Urothelium cell line (cell line): ENCODE data around the gene EFTUD2.
"Not testable (repeated sequence)": the region's sequence is repeated elsewhere in the genome, so short reads cannot be mapped to it uniquely, and the experiment has no call there.

Source experiments
- DNase-seq: peaks from one replicate; pipeline ENCODE4 v3.0.0; 2011; ENCODE audit warnings: low spot score, mixed read lengths
- FAIRE-seq: peaks from 2 replicates; lab custom pipeline; 2011; peaks lifted over from hg19 to GRCh38; lab: Jason Lieb, UNC

Gene EFTUD2

DNA sequence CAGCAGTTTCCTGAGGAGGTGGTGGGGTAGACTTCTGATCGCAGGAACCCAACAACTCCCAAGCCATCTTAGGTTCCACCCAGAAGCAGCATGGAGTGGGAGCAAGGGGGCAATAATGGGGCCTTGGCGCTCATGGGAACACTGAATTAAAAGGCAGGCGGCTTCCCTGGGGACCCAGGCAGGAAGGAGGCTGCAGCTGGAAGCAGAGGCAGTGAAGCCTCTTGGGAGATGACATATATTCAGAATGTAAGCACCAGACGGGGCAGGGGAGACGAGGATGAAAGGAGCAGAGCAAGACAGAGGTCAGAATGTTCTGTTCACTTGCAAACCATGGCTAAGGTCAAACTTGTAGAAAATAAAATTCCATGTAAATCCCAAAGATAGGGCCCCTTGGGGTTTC is 48.6 kb downstream of the EFTUD2 start:
- FAIRE-seq (no peak), DNase-seq (no peak)

DNA sequence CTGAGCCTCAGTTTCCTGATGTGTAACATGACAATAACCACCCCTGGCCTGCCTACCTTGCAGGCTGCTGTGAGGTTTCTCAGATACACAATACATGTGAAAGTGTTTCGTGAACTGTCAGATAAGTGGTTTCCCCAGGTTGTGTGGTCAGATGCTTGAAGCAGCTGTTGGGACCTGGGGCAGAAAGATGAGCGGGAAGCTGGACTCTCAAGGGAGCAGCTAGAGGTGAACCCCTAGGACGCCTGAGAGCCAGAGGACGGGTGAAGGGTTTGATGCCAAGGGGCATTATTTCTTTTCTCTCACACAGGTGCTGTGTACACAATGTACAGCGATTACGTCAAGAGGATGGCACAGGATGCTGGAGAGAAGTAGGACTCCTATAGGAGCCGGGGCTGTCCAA is 49.2 kb downstream of the EFTUD2 start:
- DNase-seq (no peak), FAIRE-seq (no peak)

DNA sequence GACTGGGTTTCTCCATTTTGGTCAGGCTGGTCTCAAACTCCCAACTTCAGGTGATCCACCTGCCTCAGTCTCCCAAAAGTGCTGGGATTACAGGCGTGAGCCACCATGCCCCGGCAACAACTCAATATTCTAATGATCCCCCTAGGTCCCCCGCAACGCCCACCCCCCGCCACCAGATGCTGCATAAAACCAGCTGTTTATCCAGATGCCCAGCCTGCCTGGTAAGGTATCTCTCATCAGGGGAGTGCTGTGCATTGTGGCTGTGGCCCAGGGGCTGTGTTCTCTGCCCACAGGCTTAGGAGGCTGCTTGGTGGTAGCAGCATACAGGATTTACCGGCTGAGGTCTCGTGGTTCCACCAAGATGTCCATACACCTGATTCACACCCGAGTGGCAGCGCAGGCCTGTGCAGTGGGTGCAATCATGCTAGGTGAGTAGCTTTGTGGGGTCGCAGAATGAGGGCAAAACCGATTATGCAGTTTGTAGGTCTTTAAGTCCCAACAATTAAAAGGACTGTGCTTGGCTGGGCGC is 50.2 kb downstream of the EFTUD2 start:
- peak; percentile 13 for FAIRE-seq
- DNase-seq = no peak

DNA sequence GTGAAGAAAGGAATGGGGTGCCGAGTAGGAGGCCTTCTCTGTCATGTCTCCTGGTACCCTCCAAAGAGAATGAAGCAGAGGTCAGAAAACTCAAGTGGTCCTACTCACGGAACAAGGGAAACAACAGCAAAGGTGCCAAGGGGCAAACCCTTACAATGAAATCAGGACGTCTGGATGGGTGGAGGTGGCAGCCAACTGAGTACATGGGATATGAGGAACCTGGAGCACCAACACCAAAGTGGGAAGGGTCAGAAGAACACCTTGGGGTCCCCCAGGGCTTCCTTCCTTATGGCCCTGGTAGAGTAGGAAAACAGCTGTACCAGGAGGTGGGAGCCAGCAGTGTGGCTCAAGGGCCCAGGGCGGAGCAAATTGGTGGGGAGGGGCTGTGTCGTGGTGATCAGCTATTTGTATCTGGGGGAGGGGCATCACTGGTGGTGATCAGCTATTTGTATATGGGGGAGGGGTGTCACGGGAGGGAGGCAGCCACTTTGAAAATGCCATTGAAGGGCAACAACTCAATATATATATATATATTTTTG is 50.9 kb downstream of the EFTUD2 start:
- no peak for FAIRE-seq
- DNase-seq = no peak

DNA sequence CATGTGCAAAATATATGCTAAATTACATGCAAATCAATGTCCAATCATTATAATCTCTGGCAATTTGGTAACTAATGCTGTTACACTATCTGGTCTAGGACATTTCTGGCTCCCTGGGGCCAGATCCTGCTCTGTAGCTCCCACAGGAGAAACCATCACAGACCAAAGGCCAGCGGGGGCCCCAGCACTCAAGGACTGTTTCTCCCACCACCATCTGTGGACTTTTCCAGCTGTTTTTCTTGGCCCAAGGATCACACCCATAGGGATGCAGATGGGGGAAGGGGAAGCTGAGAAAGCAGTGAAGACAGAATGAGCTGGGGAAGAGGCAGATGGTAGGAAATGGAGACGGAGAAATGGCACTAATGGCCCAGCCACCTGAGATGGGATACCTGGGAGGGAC is 51.7 kb downstream of the EFTUD2 start, which contains the start of gene HIGD1B:
HIGD1B (plus strand) TSS at position 298 of the 400 bp plus-strand sequence. CDS start 270 bp downstream, outside the sequence.
- FAIRE-seq = no peak

GRCh38 chr17:44846206-44846605 is 53.0 kb downstream of the EFTUD2 start:
- no peak for FAIRE-seq
- no peak for DNase-seq

More for the DNA sequence above, 51.7 kb downstream of the EFTUD2 start, which contains the start of gene HIGD1B:
- DNase-seq = no peak

GRCh38 chr17:44844390-44844830 is 54.8 kb downstream of the EFTUD2 start:
- DNase-seq (no peak), FAIRE-seq (no peak)

DNA sequence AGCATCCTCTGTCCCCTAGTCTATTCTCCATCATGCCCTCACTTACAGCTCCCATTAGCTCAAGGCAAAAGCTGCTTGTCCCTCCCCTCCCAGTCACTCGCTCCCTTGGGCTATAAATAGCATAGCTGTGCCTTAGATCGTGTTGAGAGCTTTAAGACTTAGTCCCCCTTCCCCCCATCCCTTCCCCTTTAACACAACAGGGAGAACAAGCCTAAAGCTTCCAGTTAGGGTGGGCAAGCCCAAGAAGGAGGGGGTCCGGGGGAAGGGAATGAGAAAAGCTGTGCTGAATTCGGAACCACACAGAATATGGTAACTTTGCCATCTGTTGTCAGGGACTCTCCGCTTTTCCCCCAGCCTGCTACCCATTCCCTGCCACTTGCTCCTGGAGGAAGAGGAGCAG is 56.5 kb downstream of the EFTUD2 start:
- DNase-seq = no peak
- FAIRE-seq = no peak

DNA sequence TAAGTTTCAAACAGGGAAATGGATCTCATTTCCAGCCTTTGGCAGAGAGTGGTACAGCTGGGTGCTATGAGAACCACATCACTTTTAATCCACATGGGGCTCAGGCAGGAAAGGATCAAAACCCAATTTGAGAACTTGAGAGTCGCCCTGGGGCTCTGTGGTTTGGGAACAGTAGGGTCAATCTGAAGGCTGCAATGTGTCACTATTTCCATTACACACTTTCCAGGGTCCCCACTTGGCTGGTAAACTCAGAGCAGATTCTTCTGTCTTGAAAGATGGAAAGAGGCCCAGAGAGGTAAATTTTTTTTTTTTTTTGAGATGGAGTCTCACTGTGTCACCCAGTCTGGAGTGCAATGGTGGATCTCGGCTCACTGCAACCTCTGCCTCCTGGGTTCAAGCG is 58.3 kb downstream of the EFTUD2 start:
- DNase-seq = no peak
- FAIRE-seq = no peak

DNA sequence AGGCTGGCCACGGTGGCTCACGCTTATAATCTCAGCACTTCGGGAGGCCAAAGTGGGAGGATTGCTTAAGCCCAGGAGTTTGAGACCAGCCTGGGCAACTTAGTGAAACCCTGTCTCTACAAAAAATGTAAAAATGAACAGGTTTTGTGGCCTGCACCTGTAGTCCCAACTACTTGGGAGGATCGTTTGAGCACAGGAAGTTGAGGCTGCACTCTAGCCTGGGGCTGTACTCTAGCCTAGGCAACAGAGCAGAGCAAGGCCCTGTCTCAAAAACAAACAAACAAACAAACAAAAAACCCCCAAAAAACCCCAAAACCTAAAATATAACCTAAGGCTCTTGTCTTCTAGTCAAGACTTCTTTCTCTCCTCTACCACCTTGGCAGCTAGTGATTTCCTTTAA is 59.0 kb downstream of the EFTUD2 start:
- FAIRE-seq = no peak
- no peak for DNase-seq

DNA sequence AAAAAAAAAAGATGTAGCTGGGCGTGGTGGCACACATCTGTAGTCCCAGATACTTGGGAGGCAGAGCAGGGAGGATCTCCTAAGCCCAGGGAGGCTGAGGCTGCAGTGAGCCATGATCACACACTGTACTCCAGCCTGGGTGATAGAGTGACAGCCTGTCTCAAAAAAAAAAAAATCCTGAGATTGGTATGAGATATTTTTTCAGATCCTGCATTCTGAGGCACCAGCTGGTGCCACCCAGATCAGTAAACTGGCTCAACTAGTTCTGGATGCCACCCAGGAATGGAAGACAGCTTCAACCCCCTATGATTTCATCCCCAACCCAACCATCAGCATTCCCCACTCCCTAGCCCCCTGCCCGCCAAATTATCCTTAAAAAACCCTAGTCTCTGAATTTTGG is 62.0 kb downstream of the EFTUD2 start:
- FAIRE-seq = no peak
- no peak for DNase-seq

GRCh38 chr17:44832805-44833204 is 66.4 kb downstream of the EFTUD2 start:
- DNase-seq (no peak), FAIRE-seq (no peak)

- DNase-seq (no peak), FAIRE-seq (no peak)
These were observed 67.9 kb downstream of the EFTUD2 start for GRCh38 chr17:44831371-44831770.

- FAIRE-seq = no peak
- DNase-seq = peak; percentile 52
These were observed 68.6 kb downstream of the EFTUD2 start for GRCh38 chr17:44830359-44831288.

- peak; percentile 71 for DNase-seq
- peak; percentile 23 for FAIRE-seq
These were observed 69.5 kb downstream of the EFTUD2 start, which contains the start of gene GJC1 for GRCh38 chr17:44829523-44830358. TSS of gene GJC1 (minus strand) at chr17:44830287. CDS start at chr17:44805817, 24,470 bp downstream.

DNA sequence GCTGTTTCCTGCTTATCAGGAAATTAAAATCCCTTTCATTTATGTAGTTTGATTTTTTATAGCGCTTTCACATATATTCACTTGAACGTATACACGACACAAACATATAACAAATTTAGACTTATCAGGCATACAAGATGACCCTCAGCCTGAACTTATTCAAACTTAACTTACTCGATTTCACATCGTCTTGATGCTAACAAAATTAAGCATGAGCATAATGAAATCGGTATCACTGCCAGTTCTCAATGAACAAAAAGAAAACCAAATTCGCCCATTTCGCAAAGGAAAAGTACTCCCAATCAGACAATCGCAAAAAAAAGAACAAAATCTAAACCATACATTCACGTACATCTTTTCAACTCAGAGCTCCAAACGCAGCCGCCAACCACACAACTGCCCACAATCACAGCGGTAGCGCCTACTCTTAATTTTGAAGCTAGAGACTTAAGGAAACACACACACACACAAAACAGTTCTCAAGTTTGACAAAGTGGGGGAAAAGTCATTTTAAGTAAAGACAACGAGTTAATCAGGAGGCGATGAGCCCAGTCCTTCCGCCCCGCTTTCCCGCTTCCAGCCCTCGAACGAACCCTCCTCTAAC is 70.2 kb downstream of the EFTUD2 start:
- DNase-seq = no peak
- no peak for FAIRE-seq

DNA sequence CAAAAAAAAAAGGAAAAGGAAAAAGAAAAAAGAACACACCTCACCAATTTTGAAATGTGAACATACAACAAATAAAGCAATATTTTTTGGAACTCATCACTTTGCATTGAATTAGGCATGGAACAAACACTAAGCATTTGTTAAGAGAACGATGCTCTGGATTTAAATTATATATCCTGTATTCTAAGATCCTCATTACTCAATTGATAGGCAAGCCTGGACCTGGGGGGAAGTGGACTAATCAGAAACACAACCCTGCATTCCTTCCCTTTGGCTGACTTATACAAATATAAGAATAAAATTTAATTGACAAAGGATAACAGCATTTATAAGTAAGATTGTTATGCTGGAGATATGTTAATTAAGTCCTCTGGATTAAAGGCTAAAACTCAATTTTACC is 71.4 kb downstream of the EFTUD2 start:
- DNase-seq = no peak
- FAIRE-seq = no peak

DNA sequence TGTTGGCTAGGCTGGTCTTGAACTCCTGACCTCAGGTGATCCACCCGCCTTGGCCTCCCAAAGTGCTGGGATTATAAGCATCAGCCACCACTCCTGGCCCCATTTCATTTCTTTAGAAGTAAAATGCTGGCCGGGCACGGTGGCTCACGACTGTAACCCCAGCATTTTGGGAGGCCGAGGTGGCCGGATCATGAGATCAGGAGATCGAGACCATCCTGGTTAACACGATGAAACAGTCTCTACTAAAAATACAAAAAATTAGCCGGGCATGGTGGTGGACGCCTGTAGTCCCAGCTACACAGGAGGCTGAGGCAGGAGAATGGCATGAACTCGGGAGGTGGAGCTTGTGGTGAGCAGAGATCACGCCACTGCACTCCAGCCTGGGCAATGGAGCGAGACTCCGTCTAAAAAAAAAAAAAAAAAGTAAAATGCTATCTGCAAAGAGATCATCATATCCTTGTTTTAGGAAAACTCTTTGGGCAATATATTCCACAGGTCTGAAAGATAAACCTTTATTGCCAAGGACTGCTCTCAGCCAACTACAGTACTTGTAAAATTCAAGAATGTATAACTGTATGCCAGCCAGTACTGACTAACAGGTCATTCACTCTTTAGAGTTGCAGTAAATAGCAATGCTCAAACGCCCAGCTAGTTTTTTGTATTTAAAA is 73.0 kb downstream of the EFTUD2 start:
- DNase-seq = no peak
- FAIRE-seq = no peak

DNA sequence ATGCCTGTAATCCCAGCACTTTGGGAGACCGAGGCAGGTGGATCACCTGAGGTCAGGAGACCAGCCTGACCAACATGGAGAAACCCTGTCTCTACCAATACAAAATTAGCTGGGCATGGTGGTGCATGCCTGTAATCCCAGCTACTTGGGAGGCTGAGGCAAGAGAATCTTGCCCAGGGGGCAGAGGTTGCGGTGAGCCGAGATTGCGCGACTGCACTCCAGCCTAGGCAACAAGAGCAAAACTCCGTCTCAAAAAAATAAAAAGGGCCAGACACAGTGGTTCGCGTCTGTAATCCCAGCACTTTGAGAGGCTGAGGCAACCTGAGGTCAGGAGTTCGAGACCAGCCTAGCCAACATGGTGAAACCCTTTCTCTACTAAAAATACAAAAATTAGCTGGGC is 74.0 kb downstream of the EFTUD2 start:
- FAIRE-seq, DNase-seq: not testable (repeated sequence)
